GM21447 (cell line): Measurements from ENCODE around the gene RASGEF1C.
"Not testable (repeated sequence)": the region's sequence is repeated elsewhere in the genome, so short reads cannot be mapped to it uniquely, and the experiment has no call there.

Experiments
- ATAC-seq: cut with Tn5 transposase; IDR thresholded peaks from one replicate; pipeline ENCODE4 v1.9.1; 2021; ENCODE audit not compliant: unreplicated experiment

The RASGEF1C gene

DNA sequence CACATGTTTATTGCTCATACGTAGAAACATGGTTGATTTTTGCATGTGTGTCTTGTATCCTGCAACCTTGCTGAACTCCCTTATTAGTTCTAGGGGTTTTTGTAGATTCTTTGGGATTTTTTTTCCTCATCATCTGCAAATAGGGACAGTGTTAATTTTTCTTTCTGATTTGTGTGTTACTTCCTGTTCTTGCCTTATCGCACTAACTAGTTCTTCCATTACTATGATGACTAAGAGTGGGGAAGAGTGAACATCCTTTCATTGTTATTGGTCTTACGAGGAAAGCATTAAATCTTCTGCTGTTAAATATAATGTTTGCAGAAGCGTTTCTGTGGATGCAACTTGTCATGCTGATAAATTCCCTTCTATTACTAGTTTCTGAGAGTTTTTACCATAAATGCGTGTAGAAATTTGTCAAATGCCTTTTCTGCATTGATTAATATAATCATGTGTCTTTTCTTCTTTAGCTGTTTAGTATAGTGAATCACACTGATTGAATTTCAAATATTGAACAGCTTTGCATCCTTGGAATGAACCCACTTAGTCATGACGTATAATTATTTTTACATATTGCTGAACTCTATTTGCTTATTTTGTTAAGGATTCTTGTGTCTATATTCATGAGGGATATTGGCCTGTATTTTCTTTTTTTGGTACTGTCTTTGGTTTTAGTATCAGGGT, 105.4 kb downstream of the RASGEF1C start:
- ATAC-seq = no peak

- ATAC-seq = no peak
Measured at GRCh38 chr5:180102636-180103035, 106.4 kb downstream of the RASGEF1C start.

GRCh38 chr5:180101451-180102105, 107.4 kb downstream of the RASGEF1C start:
- no peak for ATAC-seq

- ATAC-seq = no peak
Measured at GRCh38 chr5:180100621-180101450, 108.2 kb downstream of the RASGEF1C start.

- no peak for ATAC-seq
Measured at GRCh38 chr5:180099733-180100611, 109.0 kb downstream of the RASGEF1C start.

DNA sequence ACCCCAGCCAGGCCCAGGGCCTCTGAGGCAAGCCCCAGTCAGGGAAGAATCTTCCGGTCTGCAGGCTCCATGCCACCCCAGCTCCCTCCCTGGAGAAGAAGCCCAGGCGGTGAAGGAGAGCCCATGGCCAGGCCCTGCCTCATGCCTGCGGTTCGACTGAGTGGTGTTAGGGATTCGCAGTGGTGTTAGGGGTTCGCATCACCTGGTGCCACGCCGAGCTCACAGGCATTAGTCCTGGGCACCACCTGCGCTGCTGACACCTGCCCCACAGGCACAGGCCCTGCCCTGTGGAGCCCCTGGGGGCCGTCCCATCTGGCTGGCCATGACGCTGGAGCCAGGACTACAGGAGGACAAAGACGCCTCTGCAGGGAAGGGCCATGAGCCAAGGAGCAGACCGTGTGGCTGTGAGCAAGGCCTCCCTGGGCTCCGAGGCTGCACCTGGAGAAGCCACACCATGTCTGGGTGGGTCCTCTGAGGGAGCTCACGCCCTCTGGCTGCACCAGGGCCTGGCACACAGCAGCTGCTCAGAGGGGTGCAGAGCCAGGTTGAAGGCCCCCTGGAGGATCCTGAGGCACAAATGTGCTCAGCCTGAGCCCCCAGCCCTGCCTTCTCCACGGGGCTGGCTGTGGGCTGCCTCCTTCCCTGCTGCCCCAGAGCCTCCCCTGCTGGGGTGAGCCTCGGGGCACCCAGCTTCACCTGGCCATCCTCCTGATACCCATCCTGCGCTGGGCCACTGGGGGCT, 109.8 kb downstream of the RASGEF1C start:
- ATAC-seq = no peak

- no peak for ATAC-seq
Measured at GRCh38 chr5:180098526-180098925, 110.5 kb downstream of the RASGEF1C start.

DNA sequence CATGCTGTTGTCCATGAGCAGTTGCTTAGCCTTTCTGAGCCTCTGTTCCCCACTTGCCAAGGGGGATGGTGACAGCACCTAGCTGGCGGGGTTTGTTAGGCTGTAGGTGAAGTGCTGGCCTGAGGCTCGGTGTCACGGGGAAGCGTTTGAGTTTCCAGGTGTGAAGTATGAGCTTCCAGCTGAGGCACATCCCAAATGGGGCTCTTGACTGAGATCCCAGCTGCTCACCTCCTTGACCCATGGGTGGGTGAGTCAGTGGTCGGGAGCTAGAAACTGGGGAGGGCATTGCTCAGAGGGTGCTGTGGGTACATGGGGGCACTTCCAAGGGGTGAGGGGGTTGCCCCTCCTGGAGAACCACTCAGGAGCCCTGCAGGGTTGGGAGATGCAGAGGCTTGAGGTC, 111.1 kb downstream of the RASGEF1C start:
- ATAC-seq = no peak

DNA sequence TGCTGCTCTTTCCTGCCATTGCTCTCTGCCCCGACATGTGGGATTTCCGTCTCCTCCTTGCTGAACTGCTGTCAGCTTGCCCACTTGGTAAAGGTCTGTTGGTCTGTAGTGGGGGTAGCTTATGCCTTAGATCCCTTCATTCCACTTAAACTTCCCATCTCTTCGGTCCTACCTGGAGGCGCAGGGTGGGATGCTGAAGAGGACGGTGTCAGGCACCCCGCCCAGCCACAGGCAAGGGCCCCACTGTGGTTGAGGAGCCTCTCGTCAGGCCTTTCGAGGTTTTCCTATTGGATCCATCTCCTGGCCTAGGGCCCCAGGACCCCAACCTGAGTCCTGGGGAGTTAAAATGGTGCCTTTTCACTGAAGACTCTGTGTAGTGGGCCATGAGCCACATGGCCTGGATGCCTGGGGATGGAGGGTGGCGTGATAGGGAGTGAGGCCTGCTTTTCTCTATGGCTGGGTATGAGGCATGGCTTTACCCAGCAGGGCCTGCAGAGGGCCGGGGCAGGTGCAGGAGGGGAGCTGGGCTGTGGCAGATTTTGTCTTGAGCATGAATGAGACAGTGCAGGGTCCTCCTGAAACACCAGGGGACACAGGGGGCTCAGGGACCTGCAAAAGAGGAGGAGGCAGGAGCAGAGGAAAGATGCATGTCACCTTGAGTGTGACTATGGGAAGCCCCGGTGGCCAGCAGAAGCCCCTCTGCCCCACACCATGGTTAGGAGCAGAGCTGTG, 111.7 kb downstream of the RASGEF1C start:
- no peak for ATAC-seq

- ATAC-seq = no peak
Measured at GRCh38 chr5:180096616-180097015, 112.4 kb downstream of the RASGEF1C start.

DNA sequence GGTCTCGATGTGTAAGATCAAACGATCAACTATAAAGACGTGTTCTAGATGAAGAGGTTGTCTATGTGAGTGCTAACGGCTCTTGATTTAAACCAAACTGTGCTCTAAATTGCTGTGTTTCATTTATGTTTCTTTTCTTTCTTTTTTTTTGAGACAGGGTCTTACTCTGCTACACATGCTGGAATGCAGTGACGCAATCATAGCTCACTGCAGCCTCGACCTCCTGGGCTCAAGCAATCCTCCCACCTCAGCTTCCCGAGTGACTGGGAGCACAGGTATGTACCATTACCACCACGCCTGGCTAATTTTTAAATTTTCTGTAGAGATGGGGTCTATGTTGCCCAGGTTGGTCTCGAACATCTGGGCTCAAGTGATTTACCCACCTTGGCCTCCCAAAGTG, 113.5 kb downstream of the RASGEF1C start:
- no peak for ATAC-seq

DNA sequence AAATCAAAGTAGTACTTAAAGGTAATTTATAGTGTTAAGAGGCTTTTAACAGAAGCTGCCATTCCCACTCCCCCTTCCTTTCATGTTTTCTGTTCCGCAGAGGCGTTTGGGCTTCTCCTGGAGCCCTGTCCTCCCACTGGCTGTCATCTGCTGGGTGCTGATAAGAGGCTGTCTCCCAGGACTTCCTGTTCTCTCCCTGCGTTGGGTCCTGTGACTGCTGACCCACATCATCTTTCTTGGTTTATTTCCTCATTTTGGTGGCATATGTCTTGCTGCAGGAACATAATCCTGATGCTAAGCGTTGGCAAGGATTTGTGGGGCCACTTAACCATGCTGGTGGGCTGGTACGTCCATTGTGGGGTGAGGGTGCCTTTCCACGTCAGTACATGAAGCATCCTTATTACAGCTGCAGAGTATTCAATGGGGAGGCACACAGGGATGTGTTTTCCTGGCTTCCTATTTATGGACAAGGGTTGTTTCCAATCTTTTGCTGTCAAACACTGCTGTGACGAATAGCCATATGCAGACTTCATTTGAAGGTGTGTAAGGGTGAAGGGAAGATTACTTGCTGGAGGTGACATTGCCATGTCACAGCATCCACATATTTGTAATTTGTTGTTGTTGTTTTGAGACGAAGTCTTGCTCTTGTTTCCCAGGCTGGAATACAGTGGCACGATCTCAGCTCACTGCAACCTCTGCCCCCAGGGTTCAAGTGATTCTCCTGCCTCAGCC, 115.2 kb downstream of the RASGEF1C start:
- ATAC-seq = no peak

GRCh38 chr5:180093241-180093640, 115.8 kb downstream of the RASGEF1C start:
- no peak for ATAC-seq

DNA sequence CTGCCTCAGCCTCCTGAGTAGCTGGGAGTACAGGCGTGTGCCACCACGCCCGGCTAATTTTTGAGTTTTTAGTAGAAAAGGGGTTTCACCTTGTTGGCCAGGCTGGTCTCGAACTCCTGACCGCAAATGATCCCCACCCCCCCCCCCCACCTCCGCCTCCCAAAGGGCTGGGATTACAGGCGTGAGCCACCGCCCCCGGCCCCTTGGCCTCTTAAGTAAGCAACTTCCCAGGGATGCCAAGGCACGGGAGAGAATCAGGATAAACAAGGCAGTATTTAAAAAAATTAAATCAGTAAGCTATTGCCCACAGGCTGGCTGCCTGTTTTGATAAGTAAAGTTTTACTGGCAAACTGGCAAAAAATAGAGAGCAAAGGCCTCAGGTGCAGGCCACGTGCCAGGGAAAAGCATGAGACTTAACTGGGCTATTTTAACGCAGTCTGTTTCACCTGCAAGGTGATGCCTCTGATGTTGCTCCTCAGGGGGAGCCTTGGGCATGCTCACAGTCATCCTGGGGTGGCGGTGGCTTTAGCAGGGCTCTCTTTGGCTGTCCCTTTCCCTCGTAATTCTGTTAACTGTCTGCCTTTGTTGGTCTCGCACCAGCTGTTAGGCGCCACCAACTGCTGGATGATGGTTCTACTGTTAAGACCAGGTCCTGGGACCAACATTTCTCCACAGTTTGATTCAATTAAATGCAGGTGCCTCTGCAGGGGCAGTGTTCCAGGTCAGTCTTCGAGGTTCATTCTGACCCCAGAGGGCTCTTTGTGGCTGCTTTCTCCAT, 118.1 kb downstream of the RASGEF1C start:
- no peak for ATAC-seq

DNA sequence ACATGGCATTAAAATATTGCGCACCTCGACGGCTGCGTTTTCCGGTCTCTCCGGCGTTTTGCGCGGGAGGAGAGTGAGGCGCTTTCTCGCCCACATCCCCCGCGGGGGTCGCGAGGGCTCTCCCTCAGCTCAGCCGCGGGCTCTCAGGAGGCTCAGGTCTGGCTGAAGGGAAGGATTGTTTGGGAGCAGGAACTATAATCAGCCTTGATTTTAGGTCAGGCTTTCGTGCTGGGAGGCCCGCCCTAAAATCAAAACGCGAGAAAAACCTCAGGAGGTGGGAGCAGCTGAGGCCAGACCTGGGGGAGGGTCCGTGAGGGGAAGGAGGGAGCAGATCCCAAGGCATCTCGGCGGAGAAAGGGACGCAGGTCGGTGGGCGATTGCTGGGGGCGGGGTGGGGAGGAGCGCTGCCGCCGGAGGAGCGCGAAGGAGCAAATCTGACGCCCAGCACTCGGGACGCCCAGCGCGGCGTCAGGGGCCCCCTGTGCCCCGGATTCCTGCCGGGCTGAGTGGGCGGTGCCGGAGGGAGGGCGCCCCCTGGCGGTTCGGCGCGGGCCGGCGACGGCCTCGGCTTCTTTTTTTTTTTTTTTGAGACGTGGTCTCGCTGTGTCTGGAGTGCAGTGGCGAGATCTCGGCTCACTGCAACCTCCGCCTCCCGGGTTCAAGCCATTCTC, 118.8 kb downstream of the RASGEF1C start:
- ATAC-seq = no peak

GRCh38 chr5:180089628-180090027, 119.4 kb downstream of the RASGEF1C start:
- not testable (repeated sequence) for ATAC-seq

- no peak for ATAC-seq
Measured at GRCh38 chr5:180088561-180088960, 120.5 kb downstream of the RASGEF1C start.
